PC-3 (cell line): ENCODE data around the gene DPY19L2.
"Not testable (repeated sequence)": the region's sequence is repeated elsewhere in the genome, so short reads cannot be mapped to it uniquely, and the experiment has no call there.

Experiments used
- CTCF ChIP-seq: fragments of 300-600 bp; sonication (generic); conservative IDR thresholded peaks from 2 replicates; pipeline ENCODE4 v1.5.1; 2017; ENCODE audit warnings: antibody characterized with exemption, low read depth, mild to moderate bottlenecking, low read length
- EZH2 ChIP-seq: fragments of 300-600 bp; sonication (generic); IDR thresholded peaks from one replicate; pipeline ENCODE4 v1.6.1; 2017; ENCODE audit warnings: antibody characterized with exemption, mild to moderate bottlenecking, low read length; ENCODE audit not compliant: unreplicated experiment

- TF ChIP-seq EZH2, CTCF: not testable (repeated sequence)
Observed at GRCh38 chr12:63682617-63683016, 14.3 kb upstream of the DPY19L2 start.
